ENCODE measurements around the gene ZNF644.
A peak's percentile ranks its signal among the peaks of the same experiment; 100 is the strongest.

Gene ZNF644

GRCh38 chr1:91020967-91021685 lies 709 bp downstream of the ZNF644 start:
- DNase-seq (ENCODE audit: low read depth, low spot score): peak; percentile 20

GRCh38 chr1:91020486-91020885 lies 1.3 kb downstream of the ZNF644 start:
- DNase-seq (ENCODE audit: low read depth, low spot score): no peak

GRCh38 chr1:91018006-91018405 lies 3.8 kb downstream of the ZNF644 start:
- no peak for DNase-seq (ENCODE audit: low read depth, low spot score)

GRCh38 chr1:91015794-91016550 lies 5.9 kb downstream of the ZNF644 start:
- no peak for DNase-seq (ENCODE audit: low read depth, low spot score)

- no peak for DNase-seq (ENCODE audit: low read depth, low spot score)
Observed at GRCh38 chr1:91015358-91015780, 6.5 kb downstream of the ZNF644 start.

GRCh38 chr1:91014475-91014874 lies 7.4 kb downstream of the ZNF644 start:
- DNase-seq (ENCODE audit: low read depth, low spot score): no peak

GRCh38 chr1:91013302-91013701 lies 8.5 kb downstream of the ZNF644 start:
- no peak for DNase-seq (ENCODE audit: low read depth, low spot score)

GRCh38 chr1:91012196-91012595 lies 9.6 kb downstream of the ZNF644 start:
- no peak for DNase-seq (ENCODE audit: low read depth, low spot score)

GRCh38 chr1:91011726-91012125 lies 10.1 kb downstream of the ZNF644 start:
- no peak for DNase-seq (ENCODE audit: low read depth, low spot score)

- DNase-seq (ENCODE audit: low read depth, low spot score): no peak
Observed at GRCh38 chr1:91007827-91008226, 14.0 kb downstream of the ZNF644 start.

- DNase-seq (ENCODE audit: low read depth, low spot score): no peak
Observed at GRCh38 chr1:91007092-91007491, 14.7 kb downstream of the ZNF644 start.

GRCh38 chr1:91006113-91006908 lies 15.5 kb downstream of the ZNF644 start:
- DNase-seq (ENCODE audit: low read depth, low spot score): no peak

GRCh38 chr1:91005285-91005684 lies 16.6 kb downstream of the ZNF644 start:
- DNase-seq (ENCODE audit: low read depth, low spot score): no peak

- DNase-seq (ENCODE audit: low read depth, low spot score): no peak
Observed at GRCh38 chr1:91004145-91004544, 17.7 kb downstream of the ZNF644 start.

- DNase-seq (ENCODE audit: low read depth, low spot score): no peak
Observed at GRCh38 chr1:90996742-90997413, 25.0 kb downstream of the ZNF644 start.

GRCh38 chr1:90995311-90995894 lies 26.4 kb downstream of the ZNF644 start:
- DNase-seq (ENCODE audit: low read depth, low spot score): no peak

GRCh38 chr1:90994461-90994860 lies 27.4 kb downstream of the ZNF644 start:
- DNase-seq (ENCODE audit: low read depth, low spot score): no peak

GRCh38 chr1:90993245-90993644 lies 28.6 kb downstream of the ZNF644 start:
- no peak for DNase-seq (ENCODE audit: low read depth, low spot score)

GRCh38 chr1:90990779-90991178 lies 31.1 kb downstream of the ZNF644 start:
- no peak for DNase-seq (ENCODE audit: low read depth, low spot score)

GRCh38 chr1:90989990-90990389 lies 31.8 kb downstream of the ZNF644 start:
- DNase-seq (ENCODE audit: low read depth, low spot score): no peak

GRCh38 chr1:90989302-90989701 lies 32.5 kb downstream of the ZNF644 start:
- DNase-seq (ENCODE audit: low read depth, low spot score): no peak
